Fibroblast of villous mesenchyme (primary cell): ENCODE results near the gene PPP1R7. TPM values are rescaled to one million over a fixed set of nuclear protein-coding genes. Genes with fewer than 3 reads are reported as not detected.

Experiments
- DNase-seq: peaks from one replicate; pipeline ENCODE4 v3.0.0-alpha.2; 2010; ENCODE audit warnings: low read depth
- H3K4me3 ChIP-seq: 2 replicates; pipeline ENCODE4 v1.5.1; 2011; ENCODE audit warnings: low read depth, mild to moderate bottlenecking, low read length
- CTCF ChIP-seq: IDR thresholded peaks from 2 replicates; pipeline ENCODE4 v1.5.1; 2012; ENCODE audit warnings: low read depth, mild to moderate bottlenecking, low read length; ENCODE audit not compliant: insufficient read depth
- total RNA-seq: library from RNA; depleted of rRNA; stranded (reverse); fragments of >200 nt; gene quantifications from 2 replicates; pipeline ENCODE4 v1.2.3, GENCODE V29; 2012

Gene PPP1R7
- total RNA-seq, 1 donor: 78.2 TPM

GRCh38 chr2:241198381-241199279, 48.4 kb downstream of the PPP1R7 start:
- no peak for TF ChIP-seq CTCF
- no peak for DNase-seq
- H3K4me3 ChIP-seq: no peak overlapping the region

- no peak for DNase-seq
- no peak overlapping the region for H3K4me3 ChIP-seq
- TF ChIP-seq CTCF: no peak
Measured at GRCh38 chr2:241199286-241199685, 49.0 kb downstream of the PPP1R7 start.

GRCh38 chr2:241199897-241200821, 49.9 kb downstream of the PPP1R7 start:
- H3K4me3 ChIP-seq: no peak overlapping the region
- TF ChIP-seq CTCF: no peak
- DNase-seq: no peak

- no peak for DNase-seq
- H3K4me3 ChIP-seq: no peak overlapping the region
- no peak for TF ChIP-seq CTCF
Measured at GRCh38 chr2:241200822-241201395, 50.6 kb downstream of the PPP1R7 start.

GRCh38 chr2:241201445-241202267, 51.4 kb downstream of the PPP1R7 start:
- no peak for DNase-seq
- no peak overlapping the region for H3K4me3 ChIP-seq
- no peak for TF ChIP-seq CTCF

GRCh38 chr2:241202268-241202585, 52.0 kb downstream of the PPP1R7 start:
- TF ChIP-seq CTCF: no peak
- no peak overlapping the region for H3K4me3 ChIP-seq
- DNase-seq: no peak
